Measurements from ENCODE around the gene CLUH. TPM values are rescaled to one million over a fixed set of nuclear protein-coding genes. Genes with fewer than 3 reads are reported as not detected.

CLUH gene
- total RNA-seq, 2 donors from 2014 or later: 68.5 to 137 TPM

DNA sequence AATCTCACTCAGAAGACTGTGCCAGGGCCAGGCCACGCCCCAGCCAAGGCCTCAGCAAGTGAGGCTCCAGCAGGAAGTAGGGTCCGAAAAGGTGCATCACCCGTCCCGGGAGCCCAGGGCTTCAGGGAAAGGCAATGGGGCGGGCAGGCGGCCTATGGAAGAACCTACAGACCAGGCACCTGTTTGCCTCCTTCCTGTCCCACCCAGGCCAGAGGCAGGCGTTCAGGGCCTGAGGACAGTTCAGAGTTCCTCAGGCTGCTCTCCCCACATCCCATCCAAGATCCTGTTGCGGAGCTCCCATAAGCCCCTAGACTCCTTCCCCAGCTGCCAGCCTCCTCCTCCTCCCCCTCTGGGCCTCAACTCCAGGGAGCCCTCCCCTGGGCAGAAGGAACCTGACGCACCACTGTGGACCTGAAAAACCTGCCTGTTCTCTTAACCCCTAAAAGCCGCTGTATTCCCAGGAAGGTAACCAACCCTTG lies 2.3 kb downstream of the CLUH start:
- 34% methylated on average over 10 of the region's 10 CpGs for WGBS
- intact Hi-C loops (cut with DNase I): loop anchor here (10.0 kb wide), 1 partner anchor 284 kb away; no protein-coding TSS in a partner anchor
- H3K9me3 ChIP-seq: no peaks in the 10 kb centered on the region
- H3K27ac ChIP-seq: peak overlapping the region; percentile 67 to 69
- TF ChIP-seq POLR2AphosphoS5 (IDR thresholded peaks at IDR 0.05) (peak; percentile 25), POLR2A (IDR thresholded peaks at IDR 0.05) (peak; percentile 61)
- TF ChIP-seq, protein P1, sequence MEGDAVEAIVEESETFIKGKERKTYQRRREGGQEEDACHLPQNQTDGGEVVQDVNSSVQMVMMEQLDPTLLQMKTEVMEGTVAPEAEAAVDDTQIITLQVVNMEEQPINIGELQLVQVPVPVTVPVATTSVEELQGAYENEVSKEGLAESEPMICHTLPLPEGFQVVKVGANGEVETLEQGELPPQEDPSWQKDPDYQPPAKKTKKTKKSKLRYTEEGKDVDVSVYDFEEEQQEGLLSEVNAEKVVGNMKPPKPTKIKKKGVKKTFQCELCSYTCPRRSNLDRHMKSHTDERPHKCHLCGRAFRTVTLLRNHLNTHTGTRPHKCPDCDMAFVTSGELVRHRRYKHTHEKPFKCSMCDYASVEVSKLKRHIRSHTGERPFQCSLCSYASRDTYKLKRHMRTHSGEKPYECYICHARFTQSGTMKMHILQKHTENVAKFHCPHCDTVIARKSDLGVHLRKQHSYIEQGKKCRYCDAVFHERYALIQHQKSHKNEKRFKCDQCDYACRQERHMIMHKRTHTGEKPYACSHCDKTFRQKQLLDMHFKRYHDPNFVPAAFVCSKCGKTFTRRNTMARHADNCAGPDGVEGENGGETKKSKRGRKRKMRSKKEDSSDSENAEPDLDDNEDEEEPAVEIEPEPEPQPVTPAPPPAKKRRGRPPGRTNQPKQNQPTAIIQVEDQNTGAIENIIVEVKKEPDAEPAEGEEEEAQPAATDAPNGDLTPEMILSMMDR (IDR thresholded peaks at IDR 0.05): peak in 1 of 4 experiments; percentile 8
- peak; percentile 66 for DNase-seq (ENCODE audit: low spot score)
- H3K4me3 ChIP-seq: peak overlapping the region in 1 of 2 donors; percentile 83
- no peaks in the 10 kb centered on the region for H3K36me3 ChIP-seq
- peaks cover 24% of the 10 kb centered on the region for H3K4me1 ChIP-seq (replicated peaks)
- no peaks in the 10 kb centered on the region for H3K27me3 ChIP-seq (replicated peaks; ENCODE audit: insufficient read depth)

DNA sequence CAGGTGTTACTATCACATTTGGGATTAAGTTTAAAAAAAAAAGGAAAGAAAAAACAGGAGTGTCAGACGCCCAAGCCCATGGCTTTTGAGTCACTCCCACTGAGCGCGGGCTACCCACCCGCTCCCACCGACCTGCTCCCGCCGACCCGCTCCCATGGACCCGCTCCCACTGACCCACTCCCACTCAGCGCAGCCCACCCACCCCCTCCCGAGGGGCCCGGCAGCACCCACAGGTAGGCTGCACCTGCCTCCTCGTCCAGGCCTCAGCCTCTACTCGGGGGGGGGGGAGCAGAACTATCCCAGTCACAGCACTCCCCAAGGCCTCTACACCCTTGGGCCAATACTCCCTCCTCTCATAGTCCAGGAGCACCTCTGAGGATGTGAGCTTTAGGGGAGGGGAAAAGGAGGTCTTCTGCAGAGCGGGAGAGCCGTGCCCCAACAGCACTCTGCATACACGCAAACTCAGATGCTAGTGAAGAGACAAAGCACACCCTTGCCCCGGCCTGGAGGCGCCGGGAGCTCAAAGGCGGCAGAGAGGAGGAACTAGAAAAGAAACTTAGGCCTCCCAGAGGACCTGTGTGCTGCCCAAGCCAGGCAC lies 2.9 kb downstream of the CLUH start:
- TF ChIP-seq POLR2AphosphoS5 (IDR thresholded peaks at IDR 0.05): no peak
- TF ChIP-seq POLR2A (IDR thresholded peaks at IDR 0.05): no peak
- TF ChIP-seq, protein P1 (IDR thresholded peaks at IDR 0.05): no peak
- WGBS: 63% methylated on average over 21 of the region's 21 CpGs
- Histone ChIP-seq H3K4me3 (peak overlapping the region in 1 of 2 donors; percentile 83), H3K27ac (peak overlapping the region; percentile 67 to 69), H3K36me3 (no peaks in the 10 kb centered on the region), H3K27me3 (replicated peaks; ENCODE audit: insufficient read depth) (no peaks in the 10 kb centered on the region), H3K4me1 (replicated peaks) (peaks cover 24% of the 10 kb centered on the region), H3K9me3 (no peaks in the 10 kb centered on the region)
- intact Hi-C loops (cut with DNase I): loop anchor here (10.0 kb wide), 1 partner anchor 284 kb away; no protein-coding TSS in a partner anchor
- DNase-seq (ENCODE audit: low spot score): no peak

DNA sequence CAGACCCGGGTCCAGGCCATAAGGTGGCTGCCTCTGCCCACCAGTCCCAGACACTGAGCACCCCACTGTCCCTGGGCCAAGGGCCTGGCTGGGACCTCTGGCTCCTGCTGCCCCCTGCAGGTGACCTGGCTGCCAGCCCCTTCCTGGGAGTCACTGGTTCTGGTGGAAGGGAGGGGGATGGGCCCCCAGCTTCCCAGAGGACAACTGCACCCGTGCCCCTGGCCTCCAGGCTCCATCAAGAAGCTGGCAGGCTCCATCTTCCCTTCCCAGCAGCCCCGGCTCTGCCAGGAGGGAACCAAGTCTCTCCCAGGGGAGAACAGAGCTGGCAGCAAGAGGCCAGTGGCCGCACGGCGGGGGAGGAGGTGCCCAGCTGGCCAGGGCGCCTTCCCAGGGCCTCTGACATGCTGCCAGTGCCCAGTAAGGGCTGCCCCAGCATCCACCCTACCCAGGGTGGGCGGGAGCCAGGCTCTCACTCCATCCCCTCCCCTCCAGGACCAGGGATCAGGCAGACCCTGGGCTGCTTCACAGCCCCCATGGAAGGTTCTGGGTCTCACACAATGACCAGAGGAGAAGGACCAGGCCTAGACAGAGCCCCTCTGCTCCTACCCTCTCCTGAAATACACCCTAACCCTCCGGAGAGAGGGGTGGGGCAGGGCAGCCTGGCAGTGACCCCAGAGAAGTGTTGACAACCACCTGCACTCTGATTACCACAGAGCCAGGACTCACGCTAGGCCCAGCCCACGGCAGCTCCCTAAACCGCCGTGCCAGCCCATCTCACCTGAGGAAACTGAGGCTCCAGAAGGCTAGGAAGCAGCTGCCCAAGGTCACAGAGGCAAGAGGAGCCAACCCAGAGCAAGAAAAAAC lies 3.6 kb downstream of the CLUH start:
- Histone ChIP-seq H3K36me3 (peaks cover 0 to 3% of the 10 kb centered on the region in 2 donors), H3K4me1 (replicated peaks) (peaks cover 24% of the 10 kb centered on the region), H3K9me3 (no peaks in the 10 kb centered on the region), H3K27ac (peak overlapping the region in 1 of 2 donors; percentile 67), H3K27me3 (replicated peaks; ENCODE audit: insufficient read depth) (no peaks in the 10 kb centered on the region), H3K4me3 (no peak overlapping the region)
- 64% methylated on average over 10 of the region's 13 CpGs for WGBS
- DNase-seq (ENCODE audit: low spot score): no peak
- intact Hi-C loops (cut with DNase I): loop anchor here (10.0 kb wide), 1 partner anchor 283 kb away; no protein-coding TSS in a partner anchor
- TF ChIP-seq POLR2AphosphoS5 (IDR thresholded peaks at IDR 0.05): no peak
- no peak for TF ChIP-seq POLR2A (IDR thresholded peaks at IDR 0.05)
- TF ChIP-seq, protein P1 (IDR thresholded peaks at IDR 0.05): peak in 1 of 4 experiments; percentile 7

DNA sequence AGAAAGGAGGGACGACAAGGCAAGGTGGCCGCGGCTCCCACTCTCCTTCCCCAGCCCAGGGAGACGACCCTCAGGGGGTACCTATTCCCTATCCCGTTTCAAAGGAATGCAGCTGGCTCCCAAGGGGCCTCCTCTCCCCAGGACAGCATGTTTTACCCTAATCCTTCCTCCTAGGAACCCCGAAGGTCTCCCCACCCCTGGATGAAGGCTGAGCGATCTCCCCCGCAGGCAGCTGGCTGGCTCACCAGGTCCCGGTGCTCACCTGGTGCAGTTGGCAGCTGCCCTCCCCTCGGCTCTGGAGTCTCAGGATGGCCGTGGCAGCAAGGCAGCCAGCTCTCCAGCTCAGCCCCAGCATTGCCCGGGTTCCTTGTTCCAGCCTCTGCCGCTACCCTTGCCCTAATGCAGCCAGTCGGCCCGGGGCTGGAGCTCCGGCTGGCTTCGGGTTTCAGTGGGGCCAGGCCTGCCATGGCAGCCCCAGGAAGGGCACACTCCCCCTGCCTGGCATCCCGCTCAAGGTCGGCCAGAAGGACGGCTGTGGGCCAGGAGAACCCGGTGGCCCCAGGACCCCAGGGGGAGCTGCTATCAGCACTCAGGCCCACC lies 4.6 kb downstream of the CLUH start:
- DNase-seq (ENCODE audit: low spot score): no peak
- Histone ChIP-seq H3K27ac (no peak overlapping the region), H3K4me1 (replicated peaks) (peaks cover 24% of the 10 kb centered on the region), H3K36me3 (peaks cover 0 to 9% of the 10 kb centered on the region in 2 donors), H3K9me3 (no peaks in the 10 kb centered on the region), H3K4me3 (no peak overlapping the region), H3K27me3 (replicated peaks; ENCODE audit: insufficient read depth) (no peaks in the 10 kb centered on the region)
- intact Hi-C loops (cut with DNase I): loop anchor here (10.0 kb wide), 1 partner anchor 282 kb away; no protein-coding TSS in a partner anchor
- WGBS: 62% methylated on average over 21 of the region's 21 CpGs
- TF ChIP-seq POLR2AphosphoS5 (IDR thresholded peaks at IDR 0.05) (no peak), POLR2A (IDR thresholded peaks at IDR 0.05) (no peak)
- TF ChIP-seq, protein P1 (IDR thresholded peaks at IDR 0.05): no peak

Data from prostate gland (tissue), 2 donors.